MM.1S (cell line): ENCODE measurements around the gene HARS2.

Experiments used
- DNase-seq: peaks from one replicate; pipeline ENCODE4 v3.0.0-alpha.2; 2015
- H2AFZ ChIP-seq: fragments of 300-600 bp; sonication (generic); 2 replicates; pipeline ENCODE4 v1.6.0; 2016; ENCODE audit warnings: antibody characterized with exemption, low read length
- H3F3A ChIP-seq: fragments of 300-600 bp; sonication (generic); 2 replicates; pipeline ENCODE4 v1.6.1; 2016; ENCODE audit warnings: mild to moderate bottlenecking, antibody characterized with exemption, low read length, moderate library complexity, mixed read lengths; ENCODE audit not compliant: insufficient read depth
- H3K27ac ChIP-seq: fragments of 300-600 bp; sonication (generic); 2 replicates; pipeline ENCODE4 v1.5.1; 2016; ENCODE audit warnings: mild to moderate bottlenecking, low read length
- H3K27me3 ChIP-seq: fragments of 300-600 bp; sonication (generic); replicated peaks from 2 replicates; pipeline ENCODE4 v1.6.0; 2016; ENCODE audit warnings: low read length; ENCODE audit not compliant: insufficient read depth
- H3K36me3 ChIP-seq: fragments of 300-600 bp; sonication (generic); replicated peaks from 2 replicates; pipeline ENCODE4 v1.6.1; 2016; ENCODE audit warnings: mild to moderate bottlenecking, low read length, mixed read lengths; ENCODE audit not compliant: insufficient read depth
- H3K4me1 ChIP-seq: fragments of 300-600 bp; sonication (generic); 2 replicates; pipeline ENCODE4 v1.6.1; 2016; ENCODE audit warnings: low read length, mixed read lengths
- H3K4me2 ChIP-seq: fragments of 300-600 bp; sonication (generic); 2 replicates; pipeline ENCODE4 v1.6.0; 2016; ENCODE audit warnings: low read depth, low read length
- H3K4me3 ChIP-seq: fragments of 300-600 bp; sonication (generic); 2 replicates; pipeline ENCODE4 v1.5.1; 2016; ENCODE audit warnings: low read length, mixed read lengths
- H3K79me2 ChIP-seq: fragments of 300-600 bp; sonication (generic); 2 replicates; pipeline ENCODE4 v1.6.1; 2016; ENCODE audit warnings: mixed run types, low read length, mixed read lengths
- H3K9ac ChIP-seq: fragments of 300-600 bp; sonication (generic); 2 replicates; pipeline ENCODE4 v1.6.1; 2016; ENCODE audit warnings: low read length, mixed read lengths
- H3K9me2 ChIP-seq: fragments of 300-600 bp; sonication (generic); replicated peaks from 2 replicates; pipeline ENCODE4 v1.6.1; 2016; ENCODE audit warnings: mild to moderate bottlenecking, low read length, mixed read lengths; ENCODE audit not compliant: insufficient read depth
- H3K9me3 ChIP-seq: fragments of 300-600 bp; sonication (generic); replicated peaks from 2 replicates; pipeline ENCODE4 v1.6.1; 2016; ENCODE audit warnings: mild to moderate bottlenecking, low read length, mixed read lengths; ENCODE audit not compliant: insufficient read depth
- H4K20me1 ChIP-seq: fragments of 300-600 bp; sonication (generic); 2 replicates; pipeline ENCODE4 v1.6.1; 2016; ENCODE audit warnings: mild to moderate bottlenecking, low read length, moderate library complexity, mixed read lengths; ENCODE audit not compliant: insufficient read depth
- CTCF ChIP-seq: fragments of 300-600 bp; sonication (generic); IDR thresholded peaks from 2 replicates; pipeline ENCODE4 v1.5.1; 2016; ENCODE audit warnings: antibody characterized with exemption, low read length, mixed read lengths
- EZH2 ChIP-seq: fragments of 300-600 bp; sonication (generic); optimal IDR thresholded peaks from 2 replicates; pipeline ENCODE3; 2017; ENCODE audit warnings: low read depth, mild to moderate bottlenecking, antibody characterized with exemption, low read length, mixed read lengths
- EZH2phosphoT487 ChIP-seq: fragments of 300-600 bp; sonication (generic); IDR thresholded peaks from 2 replicates; pipeline ENCODE4 v1.6.1; 2018; ENCODE audit warnings: antibody characterized with exemption, low read length

HARS2 gene

GRCh38 chr5:140725799-140726471 is 34.7 kb downstream of the HARS2 start:
- H2AFZ ChIP-seq: no peak overlapping the region
- H4K20me1 ChIP-seq: no peaks in the 10 kb centered on the region
- no peak overlapping the region for H3K9ac ChIP-seq
- no peaks in the 10 kb centered on the region for H3K4me1 ChIP-seq
- no peaks in the 10 kb centered on the region for H3K36me3 ChIP-seq
- H3K9me2 ChIP-seq: no peaks in the 10 kb centered on the region
- TF ChIP-seq CTCF (no peak), EZH2 (no peak), EZH2phosphoT487 (no peak)
- H3K27ac ChIP-seq: no peak overlapping the region
- no peak for DNase-seq
- no peaks in the 10 kb centered on the region for H3K9me3 ChIP-seq
- H3K4me3 ChIP-seq: no peak overlapping the region
- no peak overlapping the region for H3K4me2 ChIP-seq
- no peaks in the 10 kb centered on the region for H3K27me3 ChIP-seq
- H3K79me2 ChIP-seq: no peaks in the 10 kb centered on the region
- H3F3A ChIP-seq: no peaks in the 10 kb centered on the region

GRCh38 chr5:140733098-140733497 is 41.8 kb downstream of the HARS2 start:
- no peaks in the 10 kb centered on the region for H4K20me1 ChIP-seq
- no peaks in the 10 kb centered on the region for H3K9me2 ChIP-seq
- TF ChIP-seq EZH2: no peak
- TF ChIP-seq EZH2phosphoT487: no peak
- no peak for TF ChIP-seq CTCF
- no peaks in the 10 kb centered on the region for H3K27me3 ChIP-seq
- H3K79me2 ChIP-seq: no peaks in the 10 kb centered on the region
- no peak for DNase-seq
- H2AFZ ChIP-seq: no peak overlapping the region
- H3K4me1 ChIP-seq: no peaks in the 10 kb centered on the region
- no peaks in the 10 kb centered on the region for H3K36me3 ChIP-seq
- no peak overlapping the region for H3K9ac ChIP-seq
- H3K4me2 ChIP-seq: no peak overlapping the region
- no peaks in the 10 kb centered on the region for H3K9me3 ChIP-seq
- no peak overlapping the region for H3K4me3 ChIP-seq
- H3K27ac ChIP-seq: no peak overlapping the region
- no peaks in the 10 kb centered on the region for H3F3A ChIP-seq

GRCh38 chr5:140734354-140734753 is 43.1 kb downstream of the HARS2 start:
- Histone ChIP-seq H3K4me1 (no peaks in the 10 kb centered on the region), H3K27me3 (no peaks in the 10 kb centered on the region), H4K20me1 (no peaks in the 10 kb centered on the region), H3K9me3 (no peaks in the 10 kb centered on the region), H3K4me2 (no peak overlapping the region), H3K79me2 (no peaks in the 10 kb centered on the region), H3K9me2 (no peaks in the 10 kb centered on the region), H2AFZ (no peak overlapping the region), H3K36me3 (no peaks in the 10 kb centered on the region), H3K4me3 (no peak overlapping the region), H3K9ac (no peak overlapping the region), H3K27ac (no peak overlapping the region), H3F3A (no peaks in the 10 kb centered on the region)
- DNase-seq: no peak
- TF ChIP-seq EZH2 (no peak), CTCF (no peak), EZH2phosphoT487 (no peak)
